Measurements from ENCODE around the gene RBM18.
A peak's percentile ranks its signal among the peaks of the same experiment; 100 is the strongest.

RBM18 gene

GRCh38 chr9:122221183-122221811 is 43.3 kb downstream of the RBM18 start:
- DNase-seq (ENCODE audit: low spot score) = no peak

GRCh38 chr9:122220673-122221182 is 43.9 kb downstream of the RBM18 start:
- no peak for DNase-seq (ENCODE audit: low spot score)

GRCh38 chr9:122219856-122220672 is 44.6 kb downstream of the RBM18 start:
- DNase-seq (ENCODE audit: low spot score) = no peak

GRCh38 chr9:122218935-122219855 is 45.4 kb downstream of the RBM18 start:
- DNase-seq (ENCODE audit: low spot score) = no peak

- DNase-seq (ENCODE audit: low spot score) = no peak
Observed at GRCh38 chr9:122218071-122218934, 46.3 kb downstream of the RBM18 start.

- DNase-seq (ENCODE audit: low spot score) = no peak
Observed at GRCh38 chr9:122217640-122218039, 47.0 kb downstream of the RBM18 start.

GRCh38 chr9:122216798-122217418 is 47.7 kb downstream of the RBM18 start:
- DNase-seq (ENCODE audit: low spot score) = no peak

- no peak for DNase-seq (ENCODE audit: low spot score)
Observed at GRCh38 chr9:122216138-122216797, 48.4 kb downstream of the RBM18 start.

GRCh38 chr9:122215663-122216062 is 49.0 kb downstream of the RBM18 start:
- DNase-seq (ENCODE audit: low spot score) = no peak

- DNase-seq (ENCODE audit: low spot score) = no peak
Observed at GRCh38 chr9:122214507-122214906, 50.1 kb downstream of the RBM18 start.

GRCh38 chr9:122213589-122214413 is 50.8 kb downstream of the RBM18 start:
- DNase-seq (ENCODE audit: low spot score) = no peak

GRCh38 chr9:122213102-122213588 is 51.5 kb downstream of the RBM18 start:
- DNase-seq (ENCODE audit: low spot score) = no peak

- DNase-seq (ENCODE audit: low spot score) = no peak
Observed at GRCh38 chr9:122212473-122213004, 52.1 kb downstream of the RBM18 start.

- no peak for DNase-seq (ENCODE audit: low spot score)
Observed at GRCh38 chr9:122209451-122209850, 55.2 kb downstream of the RBM18 start.

GRCh38 chr9:122207096-122207495 is 57.5 kb downstream of the RBM18 start:
- DNase-seq (ENCODE audit: low spot score) = no peak

GRCh38 chr9:122206118-122207046 is 58.3 kb downstream of the RBM18 start:
- DNase-seq (ENCODE audit: low spot score) = peak; percentile 90

GRCh38 chr9:122205176-122205575 is 59.5 kb downstream of the RBM18 start:
- DNase-seq (ENCODE audit: low spot score) = no peak

GRCh38 chr9:122204491-122204890 is 60.1 kb downstream of the RBM18 start:
- DNase-seq (ENCODE audit: low spot score) = no peak

All from AG08396 (cell line).